NCI-H1417 (cell line): ENCODE results near the gene P2RX7.

ENCODE experiments used
- DNase-seq, 3 experiments: peaks; one replicate each; lab custom pipeline; 2025; lab: John Stamatoyannopoulos, UW

Gene P2RX7

GRCh38 chr12:121110211-121110940 is 22.3 kb upstream of the P2RX7 start:
- peak; percentile 56 to 86 (median 77) for DNase-seq

DNA sequence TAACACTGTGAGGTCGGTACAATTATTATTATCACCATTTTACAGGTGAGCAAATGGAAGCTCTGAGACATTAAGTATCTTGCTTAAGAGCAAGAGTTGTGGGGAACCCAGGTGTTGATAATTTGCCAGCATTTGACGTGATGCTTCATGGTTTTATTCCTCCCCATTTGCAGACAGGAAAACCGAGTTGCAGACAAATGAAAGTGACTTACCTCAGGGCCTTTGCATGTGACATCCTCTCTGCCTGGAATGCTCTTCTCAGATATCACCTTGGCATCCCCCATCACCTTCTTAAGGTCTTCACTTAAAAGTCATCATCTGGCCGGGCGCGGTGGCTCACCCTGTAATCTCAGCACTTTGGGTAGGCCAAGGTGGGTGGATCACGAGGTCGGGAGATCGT is 21.0 kb upstream of the P2RX7 start:
- no peak for DNase-seq

DNA sequence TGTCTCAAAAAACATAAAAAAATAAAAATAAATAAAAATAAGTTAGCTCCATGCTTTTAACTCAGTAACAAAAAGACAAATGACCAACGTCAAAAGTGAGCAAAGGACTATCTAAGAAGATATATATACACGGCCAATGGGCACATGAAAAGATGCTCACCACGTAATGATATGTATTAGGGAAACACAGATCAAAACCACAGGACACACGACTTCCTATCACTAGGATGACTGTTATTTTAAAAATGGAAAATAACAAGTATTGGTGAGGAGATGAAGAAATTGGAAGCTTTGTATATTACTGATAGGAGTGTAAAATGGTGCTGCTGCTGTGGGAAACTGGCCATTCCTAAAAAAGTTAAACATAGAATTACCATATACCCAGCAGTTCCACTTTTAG is 20.2 kb upstream of the P2RX7 start:
- no peak for DNase-seq

- DNase-seq = no peak
Measured at GRCh38 chr12:121113057-121113456, 19.6 kb upstream of the P2RX7 start.

- DNase-seq = no peak
Measured at GRCh38 chr12:121114019-121114639, 18.5 kb upstream of the P2RX7 start.

GRCh38 chr12:121114806-121115205 is 17.9 kb upstream of the P2RX7 start:
- no peak for DNase-seq

DNA sequence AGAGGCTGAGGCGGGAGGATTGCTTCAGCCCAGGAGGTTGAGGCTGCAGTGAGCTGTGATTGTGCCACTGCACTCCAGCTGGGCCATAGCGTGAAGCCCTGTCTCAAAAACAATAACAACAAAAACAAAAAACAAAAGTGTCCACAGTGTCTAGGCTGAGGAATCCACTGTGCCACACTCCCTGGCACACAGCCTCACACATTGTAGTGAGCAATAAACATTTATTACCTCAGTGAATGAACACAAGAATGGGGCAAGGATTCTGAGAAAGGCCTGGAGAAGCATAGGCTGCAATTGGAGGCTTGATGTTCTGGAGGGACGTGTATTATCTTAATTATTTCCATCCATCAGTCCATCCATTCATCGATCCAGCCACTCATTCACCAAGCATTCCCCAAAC is 17.1 kb upstream of the P2RX7 start:
- DNase-seq = no peak

GRCh38 chr12:121116318-121117225 is 16.1 kb upstream of the P2RX7 start:
- DNase-seq = no peak

GRCh38 chr12:121117226-121117777 is 15.4 kb upstream of the P2RX7 start:
- no peak for DNase-seq

GRCh38 chr12:121120323-121120722 is 12.4 kb upstream of the P2RX7 start:
- no peak for DNase-seq

- DNase-seq = no peak
Measured at GRCh38 chr12:121120989-121121755, 11.5 kb upstream of the P2RX7 start.

DNA sequence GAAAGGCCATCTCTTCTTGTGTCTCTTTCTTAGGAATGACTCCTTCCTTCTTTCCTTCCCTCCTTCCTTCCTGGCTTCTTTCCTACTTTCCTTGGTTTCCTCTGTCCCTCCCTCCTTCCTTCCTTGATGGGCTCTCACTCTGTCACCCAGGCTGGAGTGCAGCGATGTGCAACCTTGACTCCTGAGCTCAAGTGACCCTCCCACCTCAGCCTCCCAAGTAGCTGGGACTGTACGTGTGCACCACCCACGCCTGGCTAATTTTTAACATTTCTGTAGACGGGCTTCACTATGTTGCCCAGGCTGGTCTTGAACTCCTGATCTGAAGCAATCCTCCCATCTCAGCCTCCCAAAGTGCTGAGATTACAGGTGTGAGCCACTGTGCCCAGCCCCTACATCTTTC is 10.9 kb upstream of the P2RX7 start:
- DNase-seq = no peak

GRCh38 chr12:121123488-121123887 is 9.2 kb upstream of the P2RX7 start:
- DNase-seq = no peak

DNA sequence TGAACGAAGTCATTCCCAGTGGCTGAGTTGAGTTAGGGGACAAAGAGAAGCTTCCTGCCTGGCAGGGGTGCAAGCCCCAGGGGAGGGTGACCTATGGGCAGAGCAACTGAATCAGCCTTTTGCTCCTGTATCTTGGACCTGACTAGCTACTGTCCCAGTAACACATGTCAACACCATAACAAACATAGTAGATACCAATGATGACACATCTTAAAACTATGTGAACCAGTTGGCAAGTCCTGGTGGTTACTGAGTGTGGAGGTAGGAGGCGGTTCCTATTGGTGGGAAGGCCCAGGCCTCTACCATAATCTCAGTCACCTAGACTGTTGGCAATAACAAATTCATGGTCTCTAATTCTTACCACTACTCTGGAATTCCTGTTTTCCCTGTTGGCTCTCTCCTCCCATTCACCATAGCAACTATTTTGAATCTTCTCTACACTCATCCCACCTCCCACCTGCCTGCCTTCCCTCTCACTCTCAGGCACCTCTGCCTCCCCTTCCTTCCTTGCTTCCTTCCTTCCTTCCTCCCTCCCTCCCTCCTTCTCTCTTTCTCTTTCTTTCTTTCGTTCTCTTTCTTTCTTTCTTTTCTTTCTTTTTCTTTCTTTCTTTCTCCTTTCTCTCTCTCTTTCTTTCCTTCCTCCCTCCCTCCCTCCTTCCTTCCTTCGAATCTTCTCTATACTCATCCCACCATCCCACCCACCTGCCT is 8.1 kb upstream of the P2RX7 start:
- DNase-seq = no peak

DNA sequence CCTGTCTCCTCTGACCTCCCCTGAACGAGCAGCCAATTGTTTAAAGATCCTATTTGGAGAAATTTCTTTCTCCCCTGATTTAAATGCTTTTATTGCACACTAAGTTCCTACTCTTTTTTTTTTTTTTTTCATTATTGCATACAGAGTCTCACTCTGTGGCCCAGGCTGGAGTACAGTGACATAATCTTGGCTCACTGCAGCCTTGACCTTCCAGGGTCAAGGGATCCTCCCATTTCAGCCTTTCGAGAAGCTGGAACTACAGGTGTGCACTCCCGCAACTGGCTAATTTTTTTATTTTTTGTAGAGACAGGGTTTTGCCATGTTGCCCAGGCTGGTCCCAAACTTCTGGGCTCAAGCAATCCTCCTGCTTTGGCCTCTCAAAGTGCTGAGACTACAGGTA is 5.2 kb upstream of the P2RX7 start:
- DNase-seq = no peak

GRCh38 chr12:121128908-121129810 is 3.5 kb upstream of the P2RX7 start:
- no peak for DNase-seq

DNA sequence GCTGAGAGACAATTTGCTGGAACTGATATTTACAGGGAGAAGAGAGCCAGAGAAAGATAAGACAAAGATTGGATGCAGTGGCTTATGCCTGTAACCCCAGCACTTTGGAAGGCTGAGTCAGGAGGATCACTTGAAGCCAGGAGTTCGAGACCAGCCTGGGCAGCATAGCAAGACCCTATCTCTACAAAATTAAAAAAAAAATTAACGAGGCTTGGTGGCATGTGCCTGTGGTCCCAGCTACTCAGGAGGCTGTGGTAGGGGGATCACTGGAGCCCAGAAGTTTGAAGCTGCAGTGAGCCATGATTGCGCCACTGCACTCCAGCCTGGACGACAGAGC is 2.9 kb upstream of the P2RX7 start:
- DNase-seq = no peak

- DNase-seq = no peak
Measured at GRCh38 chr12:121130866-121131373, 1.8 kb upstream of the P2RX7 start.

DNA sequence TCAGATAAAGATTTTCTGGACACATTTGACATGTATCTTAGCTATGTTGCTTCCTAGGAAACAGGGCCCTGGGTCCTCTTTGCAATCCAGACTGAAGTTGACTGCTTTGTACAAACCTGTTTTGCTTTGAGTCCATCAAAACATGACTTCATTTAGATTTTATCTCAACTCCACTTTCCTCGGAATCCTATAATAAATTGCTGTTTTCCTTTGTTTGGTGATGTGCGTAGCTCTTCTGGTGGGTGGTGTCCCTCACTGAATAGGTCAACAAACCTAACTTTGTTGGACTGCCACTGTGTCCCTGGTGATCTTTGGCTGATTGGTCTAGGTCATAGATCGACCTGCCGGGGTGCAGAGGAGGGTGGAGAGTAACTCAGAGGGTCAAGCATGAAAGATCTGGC is 735 bp upstream of the P2RX7 start:
- DNase-seq = no peak

DNA sequence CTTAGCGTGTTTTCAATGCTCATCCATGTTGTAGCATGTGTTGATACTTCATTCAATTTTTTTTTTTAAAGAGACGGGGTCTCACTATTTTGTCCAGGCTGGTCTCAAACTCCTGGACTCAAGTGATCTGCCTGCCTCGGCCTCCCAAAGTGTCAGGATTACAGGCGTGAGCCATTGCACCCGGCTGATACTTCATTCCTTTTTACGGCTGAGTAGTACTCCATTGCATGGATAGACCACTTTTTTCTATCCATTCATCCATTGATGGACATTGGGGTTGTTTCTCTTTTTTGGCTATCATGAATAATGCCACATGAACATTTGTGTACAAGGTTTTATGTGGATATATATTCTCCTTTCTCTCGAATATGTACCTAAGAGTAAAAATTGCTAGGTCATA is 1.2 kb downstream of the P2RX7 start:
- no peak for DNase-seq
